ENCODE results near the gene PITHD1.
"Not testable (repeated sequence)": the region's sequence is repeated elsewhere in the genome, so short reads cannot be mapped to it uniquely, and the experiment has no call there.

PITHD1 gene

DNA sequence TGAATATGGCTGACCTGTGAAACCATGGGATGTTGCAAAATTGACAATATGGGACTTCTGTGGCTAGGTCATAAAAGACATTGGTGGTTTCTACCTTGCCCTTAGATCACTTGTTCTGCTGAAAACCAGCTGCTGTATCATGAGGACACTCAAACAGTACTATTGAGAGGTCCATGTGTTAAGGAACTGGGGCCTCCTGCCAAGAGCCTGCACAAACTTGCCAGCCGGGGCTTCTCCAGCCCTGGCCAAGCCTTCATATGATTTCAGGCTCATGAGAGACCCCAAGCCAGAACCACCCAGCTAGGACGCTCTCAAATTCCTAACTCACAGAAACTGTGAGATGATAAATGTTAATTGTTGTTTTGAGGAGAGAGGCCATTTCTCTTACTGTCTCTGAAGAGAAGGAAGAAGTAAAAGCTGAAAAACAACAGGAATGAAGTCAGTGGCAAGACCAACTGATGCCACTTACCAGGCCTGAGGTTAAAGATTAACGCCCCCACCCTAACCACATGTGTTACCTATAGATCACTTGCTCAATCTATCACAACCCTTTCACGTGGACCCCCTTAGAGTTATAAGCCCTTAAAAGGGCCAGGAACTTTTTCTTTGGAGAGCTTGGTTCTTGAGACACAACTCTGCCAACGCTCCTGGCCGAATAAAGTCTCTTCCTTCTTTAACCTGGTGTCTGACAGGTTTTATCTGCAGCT lies 3.9 kb upstream of the PITHD1 start:
- no peak for DNase-seq

DNA sequence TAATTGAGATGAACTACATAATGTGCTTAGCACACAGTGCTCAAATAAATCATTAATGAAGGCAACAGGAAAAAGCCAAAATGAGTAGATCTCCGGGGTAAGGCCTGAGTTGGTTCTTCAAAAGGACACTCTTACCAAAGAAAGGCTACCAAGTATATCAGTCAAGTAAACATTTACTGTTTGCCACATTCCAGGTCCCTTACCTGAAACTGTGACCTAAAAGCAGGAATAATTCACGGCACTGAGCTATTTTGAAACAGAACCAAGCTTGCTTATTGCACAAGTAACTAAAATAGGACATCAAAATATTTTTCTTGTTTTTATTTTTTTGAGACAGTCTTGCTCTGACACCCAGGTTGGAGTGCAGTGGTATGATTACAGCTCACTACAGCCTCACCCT lies 2.0 kb upstream of the PITHD1 start:
- DNase-seq, result no peak

DNA sequence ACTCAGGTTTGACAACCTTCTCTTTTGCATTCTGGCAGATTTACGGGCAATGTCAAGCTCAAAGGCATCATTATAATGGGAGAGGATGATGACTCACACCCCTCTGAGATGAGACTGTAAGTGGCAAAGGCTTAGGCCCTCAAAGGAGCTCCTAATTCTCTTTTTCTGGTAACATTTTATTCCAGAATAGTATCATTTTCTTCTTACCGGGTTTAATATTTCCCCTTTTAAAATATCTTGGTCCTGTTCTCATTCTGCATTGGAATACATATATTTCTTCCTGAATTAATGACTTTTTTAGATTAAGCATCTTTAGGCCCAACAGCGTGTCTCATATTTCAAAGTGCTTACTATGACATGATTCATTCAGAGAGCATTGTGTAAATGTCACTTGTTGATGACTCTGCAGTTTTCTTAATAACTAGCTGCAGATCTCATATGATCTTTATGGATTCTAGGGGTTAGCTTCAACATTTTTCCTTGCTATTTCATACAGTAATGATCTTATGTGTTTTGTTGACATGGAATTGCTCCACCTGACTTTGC lies 1.7 kb downstream of the PITHD1 start:
- no peak for DNase-seq

- DNase-seq, result not testable (repeated sequence)
Measured at GRCh38 chr1:23783141-23783540, 4.9 kb downstream of the PITHD1 start.

DNA sequence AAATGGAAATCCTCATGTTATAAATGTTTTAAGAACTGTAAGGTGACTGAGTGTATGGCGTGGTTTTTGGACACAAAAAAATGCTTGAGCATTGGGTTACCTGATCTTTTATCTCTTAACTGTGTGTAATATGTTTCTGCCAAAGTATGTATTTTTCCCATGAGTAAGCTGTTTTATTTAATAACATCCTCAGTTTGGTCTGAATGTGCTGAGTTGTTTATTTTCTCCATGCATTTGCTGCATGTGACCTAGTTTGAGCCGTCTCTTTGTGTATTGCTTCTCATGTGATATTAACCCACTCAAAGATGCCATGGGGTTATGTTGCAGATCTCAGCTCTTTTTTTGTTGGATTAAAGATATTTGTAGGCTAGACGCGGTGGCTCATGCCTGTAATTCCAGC lies 6.6 kb downstream of the PITHD1 start:
- no peak for DNase-seq

- DNase-seq, result no peak
Measured at GRCh38 chr1:23787701-23788100, 9.5 kb downstream of the PITHD1 start.

DNA sequence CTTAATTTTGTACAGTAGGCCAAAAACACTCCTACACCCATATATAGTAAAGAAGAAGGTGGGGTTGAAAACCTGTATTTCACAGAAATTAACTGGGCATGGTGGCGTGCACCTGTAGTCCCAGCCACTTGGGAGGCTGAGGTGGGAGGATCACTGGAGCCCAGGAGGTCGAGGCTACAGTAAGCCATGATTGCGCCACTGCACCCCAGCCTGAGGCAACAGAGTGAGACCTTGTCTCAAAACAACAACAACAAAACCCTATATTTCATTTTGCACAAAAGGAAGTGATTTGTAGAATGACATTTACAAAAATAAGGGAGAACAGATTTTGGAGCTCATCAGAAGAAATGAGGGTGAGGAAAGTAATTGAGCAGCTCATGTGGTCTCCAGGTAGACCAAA lies 10.5 kb downstream of the PITHD1 start:
- no peak for DNase-seq

DNA sequence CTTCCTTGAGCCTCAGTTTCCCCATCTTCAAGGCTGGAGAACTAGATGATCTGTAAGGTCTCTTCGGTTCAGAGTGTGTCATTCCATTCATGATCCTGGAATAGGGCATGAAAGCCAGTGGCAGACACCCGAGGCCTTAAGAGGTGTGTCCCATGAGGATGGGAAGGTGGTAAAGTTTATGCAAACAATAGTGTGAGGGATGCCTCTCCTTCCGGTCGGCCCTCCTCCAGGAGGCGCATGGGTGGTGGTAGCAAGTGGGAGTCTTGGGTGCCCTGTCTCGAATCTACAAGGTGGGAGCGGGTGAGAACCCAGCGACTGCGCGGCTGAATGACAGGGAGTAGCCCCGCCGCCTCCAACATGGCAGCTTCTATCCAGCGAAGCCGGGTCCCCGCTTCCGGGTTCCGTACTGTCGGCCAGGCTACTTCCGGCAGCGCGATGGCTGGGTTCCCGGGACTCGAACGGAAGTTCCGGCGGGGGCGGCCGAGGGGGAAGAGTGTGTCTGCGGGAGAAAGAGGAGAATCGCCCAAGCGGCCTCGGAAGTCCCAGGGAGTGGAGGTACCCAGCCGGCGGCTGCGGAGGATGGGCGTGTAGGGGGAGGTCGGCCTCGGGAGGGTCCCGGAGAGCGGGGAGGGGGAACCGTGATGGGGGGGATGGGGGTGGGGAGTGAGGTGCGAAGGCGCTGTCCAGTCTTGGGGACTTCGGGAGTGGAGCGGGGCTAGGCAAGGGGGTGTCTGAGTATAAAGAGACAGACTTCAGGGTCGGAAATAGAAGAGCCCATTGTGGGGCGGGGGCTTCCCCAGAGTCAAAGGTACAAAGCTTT lies 12.7 kb downstream of the PITHD1 start, which contains the start of gene LYPLA2:
Gene LYPLA2, plus strand, starts transcription at position 450 of the 820 bp plus-strand sequence. CDS start 1,538 bp downstream, outside the sequence.
- no peak for DNase-seq

DNA sequence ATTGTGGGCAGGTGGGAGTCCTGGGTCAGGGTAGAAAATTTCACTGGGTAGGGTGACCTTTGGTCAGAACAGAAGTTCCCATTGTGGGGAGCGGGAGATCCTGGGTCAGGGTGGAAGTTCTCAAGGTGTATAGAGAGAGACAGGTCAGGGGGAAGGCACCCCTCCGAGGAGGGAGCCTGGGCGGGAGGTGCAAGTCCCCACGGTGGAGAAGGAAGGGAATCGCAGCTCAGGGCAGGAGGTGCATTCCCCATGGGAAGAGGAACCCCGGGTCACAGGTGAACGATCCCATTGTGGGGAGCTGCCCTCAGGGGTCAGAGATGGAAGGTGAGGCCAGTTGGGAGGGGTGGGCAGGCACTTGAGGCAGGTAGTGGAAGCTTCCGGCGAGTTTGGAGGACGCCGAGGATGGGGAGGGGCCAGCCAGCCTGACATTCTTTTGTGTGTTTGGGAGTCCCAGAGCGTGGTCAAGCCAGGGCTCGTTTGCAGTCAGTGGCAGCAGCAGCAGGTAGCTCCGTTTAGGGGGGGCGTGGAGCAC lies 13.4 kb downstream of the PITHD1 start:
- no peak for DNase-seq

DNA sequence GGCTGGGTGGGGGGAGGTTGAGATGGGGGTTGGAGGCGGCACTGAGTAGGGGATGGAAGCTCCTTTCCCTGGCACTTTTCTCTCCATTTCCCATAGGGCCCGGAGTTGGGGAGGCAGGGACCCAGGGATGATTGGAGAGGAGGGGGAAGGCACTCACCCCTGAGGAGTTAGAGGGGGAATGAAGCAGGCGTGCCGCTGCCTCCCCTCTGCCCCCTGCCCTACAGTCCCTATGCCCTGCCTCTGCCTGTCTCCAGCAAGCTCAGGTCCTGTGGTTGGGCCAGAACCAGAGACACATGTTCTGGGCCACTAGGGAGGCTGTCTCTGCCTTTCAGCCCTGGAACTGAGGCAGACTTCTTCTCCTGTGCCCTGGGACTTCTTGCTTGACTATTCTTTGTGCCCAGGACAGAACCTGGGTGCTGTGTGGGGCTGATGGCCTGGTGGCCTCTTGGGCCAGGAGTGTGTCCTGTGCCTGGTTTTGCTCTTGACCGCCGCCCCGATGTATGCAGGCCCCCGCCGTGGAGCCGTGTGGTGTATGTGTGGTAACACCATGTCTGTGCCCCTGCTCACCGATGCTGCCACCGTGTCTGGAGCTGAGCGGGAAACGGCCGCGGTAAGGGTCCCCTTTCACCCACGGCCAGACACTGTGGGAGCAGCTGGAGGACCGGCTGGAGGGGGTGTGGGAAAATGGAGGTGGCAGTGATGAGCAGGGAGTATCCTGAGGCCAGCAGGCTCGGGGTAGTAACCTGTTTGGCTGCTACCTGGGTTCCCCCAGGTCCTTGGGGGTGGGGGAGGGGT lies 14.1 kb downstream of the PITHD1 start:
- no peak for DNase-seq

GRCh38 chr1:23793018-23793781 lies 15.0 kb downstream of the PITHD1 start:
- no peak for DNase-seq

- DNase-seq, result no peak
Measured at GRCh38 chr1:23793861-23794731, 15.9 kb downstream of the PITHD1 start.

DNA sequence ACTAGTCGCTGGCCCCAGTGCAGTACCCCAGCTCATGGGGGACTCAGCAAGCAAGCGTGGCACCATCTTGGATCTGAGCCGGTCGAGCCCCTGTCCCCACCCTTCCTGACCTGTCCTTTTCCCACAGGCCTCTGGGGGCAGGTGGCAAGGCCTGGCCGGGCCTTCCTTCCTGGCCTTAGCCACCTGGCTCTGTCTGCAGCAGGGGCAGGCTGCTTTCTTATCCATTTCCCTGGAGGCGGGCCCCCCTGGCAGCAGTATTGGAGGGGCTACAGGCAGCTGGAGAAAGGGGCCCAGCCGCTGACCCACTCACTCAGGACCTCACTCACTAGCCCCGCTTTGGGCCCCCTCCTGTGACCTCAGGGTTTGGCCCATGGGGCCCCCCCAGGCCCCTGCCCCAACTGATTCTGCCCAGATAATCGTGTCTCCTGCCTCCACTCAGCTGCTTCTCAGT lies 16.5 kb downstream of the PITHD1 start:
- DNase-seq, result not testable (repeated sequence)

- no peak for DNase-seq
Measured at GRCh38 chr1:23795676-23796465, 17.7 kb downstream of the PITHD1 start.

DNA sequence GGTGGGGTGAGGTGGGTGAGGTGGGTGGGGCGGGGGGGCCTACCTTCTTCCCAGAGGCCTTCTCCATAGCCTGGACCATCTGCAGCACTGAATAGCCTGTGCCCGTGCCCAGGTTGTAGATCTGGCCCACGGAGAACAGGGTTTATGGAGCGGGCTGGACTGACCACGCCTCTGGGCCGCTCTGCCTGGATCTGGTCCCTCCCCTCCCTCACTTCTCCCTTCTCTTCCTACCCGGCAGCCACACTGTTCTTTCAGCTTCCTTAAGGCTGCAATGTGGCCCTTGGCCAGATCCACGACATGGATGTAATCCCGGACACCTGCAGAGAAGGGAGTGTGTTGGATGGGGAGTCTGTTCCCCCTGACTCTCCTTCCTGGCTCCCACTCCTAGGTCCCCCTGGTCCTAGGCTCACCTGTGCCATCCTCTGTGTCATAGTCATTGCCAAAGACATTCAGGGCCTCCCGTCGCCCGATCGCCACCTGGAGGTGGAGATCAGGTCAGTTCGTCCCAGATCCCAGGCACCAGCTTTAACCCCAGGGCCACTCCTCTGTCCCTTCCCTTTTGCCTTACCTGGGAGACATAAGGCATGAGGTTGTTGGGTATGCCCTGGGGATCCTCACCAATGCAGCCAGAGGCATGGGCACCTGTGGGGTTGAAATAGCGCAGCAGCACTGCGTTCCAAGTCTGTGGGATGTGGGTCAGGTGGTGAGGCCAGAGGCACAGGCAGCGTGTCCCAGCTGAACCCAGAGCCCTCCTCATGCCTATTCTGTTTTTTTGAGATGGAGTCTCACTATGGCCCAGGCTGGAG lies 18.5 kb downstream of the PITHD1 start:
- DNase-seq, result no peak

- no peak for DNase-seq
Measured at GRCh38 chr1:23797478-23798448, 19.5 kb downstream of the PITHD1 start.

GRCh38 chr1:23798662-23799142 lies 20.5 kb downstream of the PITHD1 start:
- DNase-seq, result no peak

DNA sequence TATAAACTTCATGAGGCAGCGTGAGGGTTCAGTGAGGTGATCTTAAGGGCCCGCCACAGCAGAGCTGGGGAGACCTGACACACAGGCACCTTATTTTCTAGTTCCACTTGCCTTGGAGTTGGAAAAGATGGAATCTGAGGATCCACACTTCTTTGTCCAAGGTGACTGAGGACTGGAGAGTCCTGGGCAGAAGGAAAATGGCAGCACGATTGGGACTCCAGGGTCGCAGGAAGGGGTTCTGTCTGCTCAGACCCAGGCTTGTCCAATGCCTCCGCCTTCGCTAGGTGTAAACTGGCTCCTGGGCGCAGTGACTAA lies 21.0 kb downstream of the PITHD1 start:
- DNase-seq, result no peak

All from NCI-H1417 treated with DMSO at 0.1 percent for 48 hours (cell line).